Fibroblast of skin of abdomen (primary cell): Measurements from ENCODE around the gene AHNAK2.
"Not testable (repeated sequence)": the region's sequence is repeated elsewhere in the genome, so short reads cannot be mapped to it uniquely, and the experiment has no call there.

Experiments used
- DNase-seq: peaks from one replicate; pipeline ENCODE4 v3.0.0-alpha.2; 2013

AHNAK2 gene

GRCh38 chr14:104971447-104972240 lies 6.5 kb downstream of the AHNAK2 start:
- no peak for DNase-seq

- DNase-seq, result peak; percentile 89
These were observed 7.7 kb downstream of the AHNAK2 start for GRCh38 chr14:104970231-104971068.

- DNase-seq, result no peak
These were observed 8.4 kb downstream of the AHNAK2 start for GRCh38 chr14:104969741-104970230.

- DNase-seq, result peak; percentile 29
These were observed 9.4 kb downstream of the AHNAK2 start for GRCh38 chr14:104968541-104969401.

GRCh38 chr14:104968153-104968527 lies 10.0 kb downstream of the AHNAK2 start:
- DNase-seq, result peak; percentile 62

GRCh38 chr14:104967386-104968152 lies 10.6 kb downstream of the AHNAK2 start:
- DNase-seq, result peak; percentile 42

GRCh38 chr14:104966981-104967385 lies 11.2 kb downstream of the AHNAK2 start:
- no peak for DNase-seq

GRCh38 chr14:104966261-104966865 lies 11.8 kb downstream of the AHNAK2 start:
- no peak for DNase-seq

GRCh38 chr14:104965561-104966231 lies 12.5 kb downstream of the AHNAK2 start:
- DNase-seq, result no peak

GRCh38 chr14:104964546-104964945 lies 13.6 kb downstream of the AHNAK2 start:
- DNase-seq, result no peak

GRCh38 chr14:104957146-104958113 lies 20.7 kb downstream of the AHNAK2 start:
- no peak for DNase-seq

- no peak for DNase-seq
These were observed 21.8 kb downstream of the AHNAK2 start for GRCh38 chr14:104956290-104956890.

GRCh38 chr14:104955396-104955770 lies 22.8 kb downstream of the AHNAK2 start:
- no peak for DNase-seq

GRCh38 chr14:104954746-104955395 lies 23.3 kb downstream of the AHNAK2 start:
- no peak for DNase-seq

GRCh38 chr14:104953896-104954656 lies 24.1 kb downstream of the AHNAK2 start:
- no peak for DNase-seq

- no peak for DNase-seq
These were observed 25.1 kb downstream of the AHNAK2 start for GRCh38 chr14:104953097-104953496.

- DNase-seq, result not testable (repeated sequence)
These were observed 26.1 kb downstream of the AHNAK2 start for GRCh38 chr14:104951863-104952657.
